ENCODE data around the gene NGDN.

Gene NGDN

DNA sequence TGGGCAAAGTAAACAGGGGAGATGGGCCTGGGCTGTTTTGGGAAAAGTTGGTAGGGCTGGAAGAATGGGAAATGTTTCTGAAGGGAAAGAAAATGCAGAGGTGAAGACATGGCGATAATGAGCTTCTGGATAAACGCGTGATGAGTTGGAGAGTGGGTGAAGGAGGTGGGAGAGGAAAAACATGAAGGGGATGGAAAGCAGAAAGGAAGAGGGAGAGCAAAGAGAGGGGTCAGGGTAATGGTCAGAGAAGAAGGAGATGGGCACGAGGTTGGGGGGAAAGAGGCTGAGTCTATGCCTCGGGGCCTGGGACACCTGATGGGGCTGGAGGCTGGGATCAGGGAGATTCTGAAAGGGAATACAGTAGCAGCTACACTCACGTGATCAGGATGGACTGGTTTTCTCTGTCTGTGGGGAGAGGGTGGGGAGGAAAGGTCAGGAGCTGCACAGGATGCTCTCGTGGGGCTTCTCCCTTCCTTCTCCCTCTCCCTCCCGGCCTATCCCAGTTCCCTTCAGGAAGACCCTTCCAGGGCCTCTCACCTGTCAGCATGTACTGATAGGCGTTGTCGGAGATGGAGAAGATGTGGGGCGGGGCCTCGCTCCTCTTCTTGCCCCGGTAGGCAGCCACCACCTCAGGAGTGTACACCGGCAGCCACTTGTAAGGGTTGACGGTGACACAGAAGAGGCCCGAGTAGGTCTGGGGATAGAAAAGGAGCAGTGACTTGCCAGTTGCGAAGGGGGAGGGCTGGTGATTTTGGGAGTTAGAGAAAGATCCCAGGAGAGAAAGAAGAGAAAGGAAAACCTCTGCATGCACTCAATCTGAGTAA, 37.2 kb upstream of the NGDN start:
- H3K27ac ChIP-seq (ENCODE audit: low read depth, low read length), result no peak overlapping the region
- H3K4me1 ChIP-seq (ENCODE audit: control insufficient read depth, insufficient read depth, low read length, unreplicated experiment), result no peaks in the 10 kb centered on the region
- H2AFZ ChIP-seq (ENCODE audit: low read length, unreplicated experiment), result no peak overlapping the region
- no peak overlapping the region for H3K4me3 ChIP-seq (ENCODE audit: low read depth, low read length)
- peaks cover 82% of the 10 kb centered on the region for H3K27me3 ChIP-seq (ENCODE audit: insufficient read depth, low read length)
- no peaks in the 10 kb centered on the region for H3K36me3 ChIP-seq (ENCODE audit: insufficient read depth, low read length)
- no peaks in the 10 kb centered on the region for H3K79me2 ChIP-seq (ENCODE audit: control insufficient read depth, insufficient read depth, low read length, unreplicated experiment)

DNA sequence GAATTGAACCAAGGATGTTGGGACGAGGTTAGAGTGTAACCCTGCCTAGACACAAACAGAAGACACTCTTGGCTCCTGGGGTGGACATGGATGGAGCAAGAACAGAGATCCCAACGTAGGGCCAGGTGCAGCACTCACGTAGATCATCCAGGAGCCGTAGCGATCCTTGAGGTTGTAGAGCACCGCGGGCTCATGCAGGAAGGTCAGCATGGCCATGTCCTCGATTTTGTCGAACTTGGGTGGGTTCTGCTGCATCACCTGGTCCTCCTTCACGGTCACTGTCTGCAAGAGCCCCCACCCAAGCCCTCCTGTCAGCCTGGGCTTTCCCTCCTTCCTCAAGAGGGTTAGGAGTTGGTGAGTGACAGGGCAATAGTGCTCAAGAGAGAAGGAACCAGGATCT, 36.6 kb upstream of the NGDN start:
- Histone ChIP-seq H3K4me3 (ENCODE audit: low read depth, low read length) (no peak overlapping the region), H3K4me1 (ENCODE audit: control insufficient read depth, insufficient read depth, low read length, unreplicated experiment) (no peaks in the 10 kb centered on the region), H3K36me3 (ENCODE audit: insufficient read depth, low read length) (no peaks in the 10 kb centered on the region), H3K27ac (ENCODE audit: low read depth, low read length) (no peak overlapping the region), H3K27me3 (ENCODE audit: insufficient read depth, low read length) (peaks cover 82% of the 10 kb centered on the region), H3K79me2 (ENCODE audit: control insufficient read depth, insufficient read depth, low read length, unreplicated experiment) (no peaks in the 10 kb centered on the region), H2AFZ (ENCODE audit: low read length, unreplicated experiment) (no peak overlapping the region)

GRCh38 chr14:23433457-23433856, 36.0 kb upstream of the NGDN start:
- Histone ChIP-seq H2AFZ (ENCODE audit: low read length, unreplicated experiment) (no peak overlapping the region), H3K4me1 (ENCODE audit: control insufficient read depth, insufficient read depth, low read length, unreplicated experiment) (no peaks in the 10 kb centered on the region), H3K27ac (ENCODE audit: low read depth, low read length) (no peak overlapping the region), H3K4me3 (ENCODE audit: low read depth, low read length) (no peak overlapping the region), H3K27me3 (ENCODE audit: insufficient read depth, low read length) (peaks cover 80% of the 10 kb centered on the region), H3K36me3 (ENCODE audit: insufficient read depth, low read length) (no peaks in the 10 kb centered on the region), H3K79me2 (ENCODE audit: control insufficient read depth, insufficient read depth, low read length, unreplicated experiment) (no peaks in the 10 kb centered on the region)

GRCh38 chr14:23434488-23435222, 34.8 kb upstream of the NGDN start:
- Histone ChIP-seq H3K79me2 (ENCODE audit: control insufficient read depth, insufficient read depth, low read length, unreplicated experiment) (no peaks in the 10 kb centered on the region), H3K4me3 (ENCODE audit: low read depth, low read length) (no peak overlapping the region), H3K27me3 (ENCODE audit: insufficient read depth, low read length) (peaks cover 78% of the 10 kb centered on the region)

DNA sequence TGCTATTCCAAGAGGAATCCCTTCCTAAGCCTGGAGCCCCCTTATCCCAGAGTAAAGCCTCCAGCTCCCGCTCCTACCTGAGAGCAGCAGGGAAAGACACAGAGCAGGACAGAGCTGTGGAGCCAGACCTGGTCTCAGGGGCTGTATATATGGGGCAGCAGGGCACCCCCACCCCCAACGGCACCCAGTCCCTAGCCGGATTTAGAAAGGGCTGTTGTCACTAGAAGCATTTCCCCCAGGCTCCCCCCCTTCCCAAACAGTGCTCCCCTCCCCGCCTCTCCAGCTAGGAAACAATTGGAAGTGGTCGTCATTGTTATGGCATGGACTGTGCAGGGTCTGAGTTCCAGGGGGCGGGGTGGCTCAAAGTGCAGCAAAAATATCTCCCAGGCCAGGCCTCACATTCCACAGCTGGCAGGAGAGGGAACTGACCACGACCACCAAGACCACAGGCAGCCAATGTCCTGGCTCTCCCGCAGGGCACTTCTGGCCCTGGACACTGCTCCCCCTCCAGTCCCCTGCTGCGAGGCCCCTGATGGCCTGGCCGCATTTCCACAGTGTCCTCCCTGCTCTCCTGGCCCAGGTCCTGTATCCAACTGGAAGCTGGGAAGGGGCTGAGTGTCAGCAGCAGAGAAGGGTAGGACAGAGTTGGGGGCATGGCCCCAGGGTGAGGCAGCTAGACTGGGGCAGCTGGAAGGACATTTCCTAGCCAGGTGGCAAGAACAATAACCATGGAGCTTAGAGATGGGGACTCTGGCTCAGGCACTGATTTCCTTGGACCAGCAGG, 33.8 kb upstream of the NGDN start, which contains the start of gene MYH7:
MYH7 (minus strand) TSS at position 118 of the 784 bp plus-strand sequence. CDS start 1,928 bp downstream, outside the sequence.
- Histone ChIP-seq H3K4me3 (ENCODE audit: low read depth, low read length) (no peak within 1 kb of the TSS), H2AFZ (ENCODE audit: low read length, unreplicated experiment) (no peak within 1 kb of the TSS), H3K27ac (ENCODE audit: low read depth, low read length) (no peak within 1 kb of the TSS), H3K27me3 (ENCODE audit: insufficient read depth, low read length) (peaks cover 76% of the 10 kb centered on the region), H3K4me1 (ENCODE audit: control insufficient read depth, insufficient read depth, low read length, unreplicated experiment) (no peaks in the 10 kb centered on the region), H3K36me3 (ENCODE audit: insufficient read depth, low read length) (no peaks in the 10 kb centered on the region), H3K79me2 (ENCODE audit: control insufficient read depth, insufficient read depth, low read length, unreplicated experiment) (no peaks in the 10 kb centered on the region)

More at GRCh38 chr14:23434488-23435222, 34.8 kb upstream of the NGDN start:
- Histone ChIP-seq H3K27ac (ENCODE audit: low read depth, low read length) (no peak overlapping the region), H2AFZ (ENCODE audit: low read length, unreplicated experiment) (no peak overlapping the region), H3K4me1 (ENCODE audit: control insufficient read depth, insufficient read depth, low read length, unreplicated experiment) (no peaks in the 10 kb centered on the region), H3K36me3 (ENCODE audit: insufficient read depth, low read length) (no peaks in the 10 kb centered on the region)

- Histone ChIP-seq H3K4me3 (ENCODE audit: low read depth, low read length) (no peak overlapping the region), H2AFZ (ENCODE audit: low read length, unreplicated experiment) (no peak overlapping the region), H3K4me1 (ENCODE audit: control insufficient read depth, insufficient read depth, low read length, unreplicated experiment) (no peaks in the 10 kb centered on the region), H3K27me3 (ENCODE audit: insufficient read depth, low read length) (peaks cover 68% of the 10 kb centered on the region), H3K79me2 (ENCODE audit: control insufficient read depth, insufficient read depth, low read length, unreplicated experiment) (no peaks in the 10 kb centered on the region), H3K36me3 (ENCODE audit: insufficient read depth, low read length) (no peaks in the 10 kb centered on the region), H3K27ac (ENCODE audit: low read depth, low read length) (no peak overlapping the region)
These were observed 33.0 kb upstream of the NGDN start for GRCh38 chr14:23436327-23437132.

DNA sequence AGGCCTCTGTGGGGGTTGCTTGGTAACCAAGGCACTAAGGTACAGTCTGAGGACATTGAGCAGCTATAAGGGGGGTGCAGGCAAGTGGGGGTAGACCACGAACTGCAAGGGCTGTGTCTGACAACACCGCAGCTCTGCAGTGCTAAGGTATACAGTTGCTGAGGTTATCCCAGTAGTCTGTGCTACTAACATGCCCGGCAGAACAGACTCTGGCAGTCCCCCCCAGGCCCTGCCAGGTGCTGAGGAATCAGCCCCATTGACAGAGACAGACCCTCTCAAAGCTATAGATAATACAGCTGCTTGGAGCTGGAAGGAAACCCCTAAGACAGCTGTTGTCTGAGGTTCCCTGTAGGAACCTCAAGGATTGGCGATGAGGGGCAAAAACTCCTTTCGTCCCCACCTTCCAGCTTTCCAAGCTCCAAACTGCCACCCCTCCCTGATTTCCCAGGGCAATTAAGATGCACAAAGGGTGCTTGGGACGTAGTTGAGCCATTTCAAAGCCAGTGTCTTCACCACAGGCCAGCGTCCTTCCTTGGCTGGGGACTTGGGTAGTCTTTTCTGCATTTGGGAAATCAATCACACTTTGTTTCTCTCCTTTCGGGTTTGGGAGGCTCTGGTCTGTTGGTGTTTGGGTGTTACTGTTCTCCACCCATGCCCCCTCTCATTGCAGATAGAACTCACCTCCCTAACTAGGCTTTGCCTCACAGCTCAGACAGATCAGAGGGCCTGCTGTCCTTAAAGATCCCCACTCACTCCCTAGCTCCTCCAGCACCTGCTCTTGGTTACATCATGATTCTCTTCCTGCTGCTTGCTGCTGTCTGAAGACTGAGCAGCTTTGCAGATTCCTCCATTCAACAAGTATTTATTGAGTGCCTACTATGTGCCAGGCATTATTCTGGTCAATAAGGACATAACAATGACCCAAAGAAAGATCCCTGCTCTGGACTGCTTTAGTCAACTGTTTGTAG, 32.1 kb upstream of the NGDN start:
- peaks cover 66% of the 10 kb centered on the region for H3K27me3 ChIP-seq (ENCODE audit: insufficient read depth, low read length)

GRCh38 chr14:23438101-23438971, 31.2 kb upstream of the NGDN start:
- Histone ChIP-seq H3K4me1 (ENCODE audit: control insufficient read depth, insufficient read depth, low read length, unreplicated experiment) (no peaks in the 10 kb centered on the region), H3K27ac (ENCODE audit: low read depth, low read length) (no peak overlapping the region), H3K79me2 (ENCODE audit: control insufficient read depth, insufficient read depth, low read length, unreplicated experiment) (no peaks in the 10 kb centered on the region), H2AFZ (ENCODE audit: low read length, unreplicated experiment) (no peak overlapping the region), H3K36me3 (ENCODE audit: insufficient read depth, low read length) (no peaks in the 10 kb centered on the region), H3K4me3 (ENCODE audit: low read depth, low read length) (no peak overlapping the region), H3K27me3 (ENCODE audit: insufficient read depth, low read length) (peaks cover 66% of the 10 kb centered on the region)

More for the DNA sequence above, 32.1 kb upstream of the NGDN start:
- Histone ChIP-seq H2AFZ (ENCODE audit: low read length, unreplicated experiment) (no peak overlapping the region), H3K4me1 (ENCODE audit: control insufficient read depth, insufficient read depth, low read length, unreplicated experiment) (no peaks in the 10 kb centered on the region), H3K36me3 (ENCODE audit: insufficient read depth, low read length) (no peaks in the 10 kb centered on the region), H3K4me3 (ENCODE audit: low read depth, low read length) (no peak overlapping the region), H3K79me2 (ENCODE audit: control insufficient read depth, insufficient read depth, low read length, unreplicated experiment) (no peaks in the 10 kb centered on the region), H3K27ac (ENCODE audit: low read depth, low read length) (no peak overlapping the region)
